ENCODE measurements around the gene SLC39A3.

The SLC39A3 gene

DNA sequence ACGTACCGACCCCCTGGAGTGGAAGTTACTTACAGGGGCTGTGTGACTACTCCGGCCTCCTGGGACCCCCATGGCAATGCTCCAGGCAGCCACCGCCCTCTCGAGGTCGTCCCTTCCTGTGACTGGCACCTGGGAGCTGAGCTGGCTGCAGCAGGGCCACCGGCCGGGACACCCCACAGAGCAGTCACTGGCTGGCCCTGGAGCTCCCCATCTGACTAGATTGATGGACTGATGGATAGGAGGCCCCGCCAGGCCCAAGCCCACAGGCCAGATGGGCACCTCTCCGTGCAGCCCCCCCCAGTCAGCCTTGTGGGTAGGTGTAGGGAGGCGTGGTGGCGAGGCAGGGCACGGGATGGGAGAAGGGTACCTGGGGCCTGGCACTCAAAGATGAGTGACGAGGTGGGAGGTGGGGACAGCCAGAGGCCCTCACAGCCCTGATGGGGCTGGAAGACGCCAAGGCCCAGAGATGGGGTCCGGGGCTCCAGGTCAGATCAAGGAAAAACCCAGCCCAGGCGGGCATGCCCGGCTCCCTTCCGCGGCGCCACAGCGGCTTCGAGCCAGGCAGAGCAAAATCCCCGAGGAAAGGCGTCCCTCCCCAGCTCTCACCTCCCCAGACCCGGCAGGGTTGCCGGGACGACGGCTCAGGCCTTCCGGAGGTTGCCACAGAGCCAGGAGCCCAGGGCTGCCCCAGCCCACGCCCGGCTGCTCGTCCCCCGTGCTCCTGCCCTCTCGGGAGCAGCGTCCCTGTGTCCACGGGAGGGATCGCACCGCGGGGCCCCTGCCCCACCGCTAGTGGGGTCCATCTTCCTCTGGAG is 8.4 kb downstream of the SLC39A3 start:
- TF ChIP-seq, protein P1, sequence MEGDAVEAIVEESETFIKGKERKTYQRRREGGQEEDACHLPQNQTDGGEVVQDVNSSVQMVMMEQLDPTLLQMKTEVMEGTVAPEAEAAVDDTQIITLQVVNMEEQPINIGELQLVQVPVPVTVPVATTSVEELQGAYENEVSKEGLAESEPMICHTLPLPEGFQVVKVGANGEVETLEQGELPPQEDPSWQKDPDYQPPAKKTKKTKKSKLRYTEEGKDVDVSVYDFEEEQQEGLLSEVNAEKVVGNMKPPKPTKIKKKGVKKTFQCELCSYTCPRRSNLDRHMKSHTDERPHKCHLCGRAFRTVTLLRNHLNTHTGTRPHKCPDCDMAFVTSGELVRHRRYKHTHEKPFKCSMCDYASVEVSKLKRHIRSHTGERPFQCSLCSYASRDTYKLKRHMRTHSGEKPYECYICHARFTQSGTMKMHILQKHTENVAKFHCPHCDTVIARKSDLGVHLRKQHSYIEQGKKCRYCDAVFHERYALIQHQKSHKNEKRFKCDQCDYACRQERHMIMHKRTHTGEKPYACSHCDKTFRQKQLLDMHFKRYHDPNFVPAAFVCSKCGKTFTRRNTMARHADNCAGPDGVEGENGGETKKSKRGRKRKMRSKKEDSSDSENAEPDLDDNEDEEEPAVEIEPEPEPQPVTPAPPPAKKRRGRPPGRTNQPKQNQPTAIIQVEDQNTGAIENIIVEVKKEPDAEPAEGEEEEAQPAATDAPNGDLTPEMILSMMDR (IDR thresholded peaks at IDR 0.05; ENCODE audit: low read depth, low read length, poor library complexity, severe bottlenecking) = no peak
- TF ChIP-seq EZH2phosphoT487 (IDR thresholded peaks at IDR 0.05; ENCODE audit: borderline replicate concordance, low read length) = no peak
- H4K20me1 ChIP-seq (ENCODE audit: control insufficient read depth, insufficient read depth, low read depth, low read length) = peaks cover 4% of the 10 kb centered on the region; the same call in 1 of the 2 replicates
- peaks cover 5% of the 10 kb centered on the region; the same call in 1 of the 2 replicates for H3K27me3 ChIP-seq (ENCODE audit: control insufficient read depth, low read length)
- peaks cover 25% of the 10 kb centered on the region for H3K79me2 ChIP-seq (ENCODE audit: control insufficient read depth, low read length)
- H3K9me2 ChIP-seq (replicated peaks; ENCODE audit: control insufficient read depth, low read length) = no peaks in the 10 kb centered on the region
- no peak overlapping the region for H3K4me2 ChIP-seq (ENCODE audit: low read length)
- H3K36me3 ChIP-seq (ENCODE audit: control insufficient read depth, low read length) = peaks cover 39% of the 10 kb centered on the region
- H3F3A ChIP-seq (ENCODE audit: control insufficient read depth, insufficient read depth) = no peaks in the 10 kb centered on the region
- no peak overlapping the region for H3K27ac ChIP-seq (ENCODE audit: low read depth, low read length)
- peaks cover 18% of the 10 kb centered on the region for H3K4me1 ChIP-seq (ENCODE audit: control insufficient read depth, low read length)
- no peaks in the 10 kb centered on the region for H3K9me3 ChIP-seq (ENCODE audit: control insufficient read depth, insufficient read depth, low read length)
- H3K4me3 ChIP-seq (ENCODE audit: low read length) = no peak overlapping the region

DNA sequence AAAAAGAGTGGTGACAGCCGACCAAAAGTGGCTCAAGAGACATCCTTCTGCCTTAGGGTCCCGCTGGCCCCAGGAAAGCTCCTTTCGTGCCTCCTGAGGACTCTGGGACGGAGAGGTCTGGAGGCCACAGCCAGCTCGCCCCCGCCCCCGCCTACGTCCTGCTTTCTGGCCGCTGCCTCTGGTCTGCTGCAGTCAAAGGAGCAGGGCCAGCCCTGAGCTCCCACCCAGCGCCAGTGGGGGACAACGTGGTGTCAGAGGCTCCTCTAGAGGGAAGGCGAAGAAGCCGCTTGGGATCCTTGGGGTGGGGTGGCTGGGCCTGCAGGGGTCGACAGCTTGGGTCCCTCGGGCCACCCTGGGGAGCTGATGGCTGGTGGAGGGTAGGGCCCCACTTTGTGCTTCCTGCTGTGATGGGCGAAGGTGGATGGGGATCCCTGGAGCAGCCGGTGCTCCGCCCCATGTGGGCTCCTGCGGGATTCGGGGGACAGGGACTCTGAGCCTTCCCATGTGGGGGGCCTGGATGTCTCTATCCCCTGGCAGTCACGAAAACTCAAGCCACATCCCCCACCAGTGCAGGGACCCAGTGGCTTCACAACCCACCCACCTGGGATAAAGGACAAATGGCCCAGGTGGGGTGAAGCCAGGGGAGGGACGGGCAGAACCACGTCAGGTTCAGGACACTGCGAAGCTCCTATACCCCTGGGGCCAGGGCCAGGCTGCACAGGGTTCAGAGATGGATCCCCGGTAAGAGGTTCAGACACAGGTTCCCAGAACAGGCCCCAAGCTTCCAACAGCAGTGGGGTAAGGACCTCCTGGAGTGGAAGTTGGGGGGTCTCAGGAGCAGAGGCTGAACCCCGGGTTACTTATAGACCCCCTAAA is 9.6 kb downstream of the SLC39A3 start:
- Histone ChIP-seq H3K36me3 (ENCODE audit: control insufficient read depth, low read length) (peaks cover 27% of the 10 kb centered on the region), H3K4me3 (ENCODE audit: low read length) (no peak overlapping the region), H4K20me1 (ENCODE audit: control insufficient read depth, insufficient read depth, low read depth, low read length) (peaks cover 4% of the 10 kb centered on the region; the same call in 1 of the 2 replicates), H3K27me3 (ENCODE audit: control insufficient read depth, low read length) (peaks cover 7% of the 10 kb centered on the region; the same call in 1 of the 2 replicates), H3K4me1 (ENCODE audit: control insufficient read depth, low read length) (peaks cover 18% of the 10 kb centered on the region), H3K9me2 (replicated peaks; ENCODE audit: control insufficient read depth, low read length) (no peaks in the 10 kb centered on the region), H3K4me2 (ENCODE audit: low read length) (no peak overlapping the region), H3F3A (ENCODE audit: control insufficient read depth, insufficient read depth) (no peaks in the 10 kb centered on the region), H3K27ac (ENCODE audit: low read depth, low read length) (no peak overlapping the region), H3K9me3 (ENCODE audit: control insufficient read depth, insufficient read depth, low read length) (no peaks in the 10 kb centered on the region), H3K79me2 (ENCODE audit: control insufficient read depth, low read length) (peaks cover 13% of the 10 kb centered on the region)
- TF ChIP-seq, protein P1 (IDR thresholded peaks at IDR 0.05; ENCODE audit: low read depth, low read length, poor library complexity, severe bottlenecking) = no peak
- no peak for TF ChIP-seq EZH2phosphoT487 (IDR thresholded peaks at IDR 0.05; ENCODE audit: borderline replicate concordance, low read length)

DNA sequence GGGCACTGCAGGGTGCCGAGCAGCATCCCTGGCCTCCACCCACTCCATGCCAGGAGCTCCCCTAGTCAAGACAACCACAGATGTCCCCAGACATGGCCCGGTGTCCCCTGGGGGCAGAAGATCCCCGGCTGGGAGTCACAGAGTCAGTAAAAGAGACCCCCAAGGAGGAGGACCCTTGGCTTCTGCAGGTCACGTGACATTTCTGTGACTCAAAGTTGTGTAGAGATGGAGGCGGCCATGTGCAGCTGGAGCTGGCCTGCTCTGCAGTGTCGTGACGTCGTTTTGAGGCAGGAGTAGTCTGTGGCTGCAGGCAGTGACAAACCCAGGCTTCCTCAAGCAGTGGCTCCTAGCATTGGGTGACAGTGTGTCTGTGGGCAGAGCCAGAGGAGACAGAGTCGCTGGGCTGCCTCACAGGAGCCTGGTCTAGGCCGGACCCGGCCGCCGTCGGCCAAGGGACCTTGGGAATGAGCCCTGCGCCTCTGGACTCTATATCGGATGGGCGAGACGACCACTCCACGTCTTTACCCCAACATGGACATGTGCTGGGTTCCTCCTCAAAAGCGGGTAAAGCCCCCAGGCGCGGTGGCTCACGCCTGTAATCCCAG is 10.9 kb downstream of the SLC39A3 start:
- H3K4me2 ChIP-seq (ENCODE audit: low read length) = no peak overlapping the region
- H4K20me1 ChIP-seq (ENCODE audit: control insufficient read depth, insufficient read depth, low read depth, low read length) = peaks cover 4% of the 10 kb centered on the region; the same call in 1 of the 2 replicates
- H3K9me2 ChIP-seq (replicated peaks; ENCODE audit: control insufficient read depth, low read length) = no peaks in the 10 kb centered on the region
- peaks cover under 1% of the 10 kb centered on the region; the same call in 1 of the 2 replicates for H3K79me2 ChIP-seq (ENCODE audit: control insufficient read depth, low read length)
- H3K27me3 ChIP-seq (ENCODE audit: control insufficient read depth, low read length) = peaks cover 7% of the 10 kb centered on the region; the same call in 1 of the 2 replicates
- peaks cover 16% of the 10 kb centered on the region for H3K36me3 ChIP-seq (ENCODE audit: control insufficient read depth, low read length)
- no peak overlapping the region for H3K27ac ChIP-seq (ENCODE audit: low read depth, low read length)
- H3K4me1 ChIP-seq (ENCODE audit: control insufficient read depth, low read length) = peaks cover 18% of the 10 kb centered on the region
- TF ChIP-seq EZH2phosphoT487 (IDR thresholded peaks at IDR 0.05; ENCODE audit: borderline replicate concordance, low read length) = no peak
- TF ChIP-seq, protein P1 (IDR thresholded peaks at IDR 0.05; ENCODE audit: low read depth, low read length, poor library complexity, severe bottlenecking) = no peak
- no peaks in the 10 kb centered on the region for H3F3A ChIP-seq (ENCODE audit: control insufficient read depth, insufficient read depth)
- H3K9me3 ChIP-seq (ENCODE audit: control insufficient read depth, insufficient read depth, low read length) = no peaks in the 10 kb centered on the region
- H3K4me3 ChIP-seq (ENCODE audit: low read length) = no peak overlapping the region

All from DOHH2 (cell line).